ENCODE measurements around the gene SYTL3.
"Not testable (repeated sequence)": the region's sequence is repeated elsewhere in the genome, so short reads cannot be mapped to it uniquely, and the experiment has no call there.

Gene SYTL3

DNA sequence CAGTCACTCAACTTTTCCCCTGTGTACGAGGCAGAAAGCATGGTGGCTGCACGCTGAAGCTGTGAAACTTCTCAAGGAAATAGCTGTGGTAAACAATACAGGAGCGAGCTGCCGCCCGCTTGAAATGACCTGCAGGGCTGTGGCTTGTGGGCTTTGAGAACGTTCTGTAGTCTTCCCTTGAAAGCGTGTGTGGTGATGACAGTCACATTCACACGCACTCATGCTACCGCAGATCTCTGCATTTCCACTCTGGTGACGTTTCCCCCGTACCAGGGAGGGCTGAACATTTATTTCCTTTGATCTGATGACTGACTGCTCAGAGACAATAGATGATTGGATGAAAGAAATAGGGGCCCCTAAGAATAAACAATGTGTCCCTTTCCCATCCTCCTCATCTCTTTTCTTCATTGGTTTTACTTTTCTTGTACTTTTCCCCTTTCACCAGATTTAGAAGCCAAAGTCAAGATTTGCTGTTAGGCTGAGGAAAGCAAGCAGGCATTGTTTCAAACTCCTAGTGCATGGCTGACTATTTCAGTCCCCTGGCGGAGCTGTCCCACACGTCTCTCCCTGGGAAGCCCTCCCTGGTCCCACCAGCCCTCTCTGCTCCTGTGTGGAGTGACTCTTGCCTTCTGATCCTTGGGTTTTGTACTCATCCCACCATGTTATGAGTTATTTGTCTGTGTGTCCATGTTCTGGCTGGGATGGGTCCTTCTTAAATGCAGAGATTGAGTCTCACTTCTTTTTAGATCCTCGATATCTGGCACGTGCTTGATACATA is 3.9 kb downstream of the SYTL3 start:
- no peak for TF ChIP-seq CTCF (IDR thresholded peaks at IDR 0.05; ENCODE audit: borderline replicate concordance, insufficient read depth, low read depth, low read length)
- no peak overlapping the region for H3K4me3 ChIP-seq (ENCODE audit: low read depth, low read length)

GRCh38 chr6:158654498-158654897 is 4.6 kb downstream of the SYTL3 start:
- TF ChIP-seq CTCF (IDR thresholded peaks at IDR 0.05; ENCODE audit: borderline replicate concordance, insufficient read depth, low read depth, low read length), result no peak
- H3K4me3 ChIP-seq (ENCODE audit: low read depth, low read length), result no peak overlapping the region

DNA sequence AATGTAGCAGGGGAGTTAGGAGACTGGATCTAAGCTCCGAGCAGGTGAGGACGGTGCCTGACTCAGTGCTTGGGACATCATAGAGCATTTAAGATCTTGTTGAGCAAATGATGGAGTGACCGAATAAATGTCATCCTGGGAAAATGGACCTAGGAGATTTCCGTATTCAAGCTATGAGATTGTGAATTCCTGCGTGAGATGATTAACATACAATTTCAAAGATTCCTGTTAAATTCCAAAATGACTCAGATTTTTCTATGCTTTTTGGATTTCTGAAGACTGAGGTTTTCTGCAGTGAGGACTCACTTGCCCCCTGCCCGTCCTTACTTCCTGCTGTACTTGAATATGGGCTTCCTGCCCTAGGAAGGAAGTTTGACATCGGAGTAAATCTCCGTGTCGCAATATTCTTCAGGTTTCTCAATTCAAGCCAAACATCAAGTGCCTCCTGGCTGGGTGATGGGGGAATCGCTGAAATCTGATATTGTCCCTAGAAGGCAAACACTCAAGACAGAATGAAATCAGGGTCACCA is 5.2 kb downstream of the SYTL3 start:
- no peak for TF ChIP-seq CTCF (IDR thresholded peaks at IDR 0.05; ENCODE audit: borderline replicate concordance, insufficient read depth, low read depth, low read length)
- no peak overlapping the region for H3K4me3 ChIP-seq (ENCODE audit: low read depth, low read length)

GRCh38 chr6:158655569-158656450 is 6.0 kb downstream of the SYTL3 start:
- TF ChIP-seq CTCF (IDR thresholded peaks at IDR 0.05; ENCODE audit: borderline replicate concordance, insufficient read depth, low read depth, low read length), result no peak
- no peak overlapping the region for H3K4me3 ChIP-seq (ENCODE audit: low read depth, low read length)

DNA sequence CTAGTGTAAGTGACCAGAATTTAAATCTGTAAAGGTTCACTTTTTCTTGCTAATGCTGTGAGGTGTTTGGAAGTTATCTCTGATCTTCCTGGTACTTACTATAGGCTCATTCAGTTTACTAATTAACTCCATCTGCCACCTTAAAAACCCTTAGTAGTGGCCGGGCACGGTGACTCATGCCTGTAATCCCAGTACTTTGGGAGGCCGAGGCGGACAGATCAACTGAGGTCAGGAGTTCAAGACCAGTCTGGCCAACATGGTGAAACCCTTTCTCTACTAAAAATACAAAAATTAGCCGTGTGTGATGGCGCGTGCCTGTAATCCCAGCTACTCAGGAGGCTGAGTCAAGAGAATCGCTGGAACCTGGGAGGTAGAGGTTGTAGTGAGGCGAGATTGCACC is 7.1 kb downstream of the SYTL3 start:
- not testable (repeated sequence) for H3K4me3 ChIP-seq (ENCODE audit: low read depth, low read length)

DNA sequence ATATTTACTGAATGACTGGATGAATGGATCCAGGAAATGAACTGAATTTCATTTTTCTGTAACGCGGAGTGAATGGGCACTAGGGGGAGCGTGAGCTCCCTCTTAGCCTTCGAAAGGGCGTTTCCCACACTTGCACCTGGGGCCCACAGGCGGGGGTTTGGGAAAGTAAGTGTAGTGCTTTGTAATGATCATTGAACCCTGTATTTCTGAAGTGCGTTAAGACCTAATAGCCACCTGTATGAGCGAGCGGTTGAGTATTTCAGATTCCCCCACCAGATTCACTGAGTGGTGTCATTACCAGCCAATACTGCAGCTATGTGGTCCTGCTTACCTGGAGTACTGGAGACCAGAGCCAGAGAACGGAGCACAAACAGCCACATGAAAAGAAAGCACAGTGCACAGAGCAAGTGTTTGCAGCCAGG is 10.5 kb downstream of the SYTL3 start:
- peak; percentile 68 for TF ChIP-seq CTCF (IDR thresholded peaks at IDR 0.05; ENCODE audit: borderline replicate concordance, insufficient read depth, low read depth, low read length)
- H3K4me3 ChIP-seq (ENCODE audit: low read depth, low read length), result no peak overlapping the region

GRCh38 chr6:158661156-158661685 is 11.4 kb downstream of the SYTL3 start:
- no peak for TF ChIP-seq CTCF (IDR thresholded peaks at IDR 0.05; ENCODE audit: borderline replicate concordance, insufficient read depth, low read depth, low read length)
- H3K4me3 ChIP-seq (ENCODE audit: low read depth, low read length), result no peak overlapping the region

Data from GM12875 (cell line).